GM21723 (cell line): Measurements from ENCODE around the gene ATP1A2.

Source experiments
- ATAC-seq: cut with Tn5 transposase; IDR thresholded peaks from one replicate; pipeline ENCODE4 v1.9.1; 2021; ENCODE audit warnings: mild to moderate bottlenecking, moderate library complexity; ENCODE audit not compliant: unreplicated experiment

Gene ATP1A2

GRCh38 chr1:160139840-160140239, 24.3 kb downstream of the ATP1A2 start:
- no peak for ATAC-seq

GRCh38 chr1:160143695-160144094, 28.1 kb downstream of the ATP1A2 start:
- no peak for ATAC-seq

GRCh38 chr1:160144921-160145320, 29.4 kb downstream of the ATP1A2 start:
- ATAC-seq = no peak

- ATAC-seq = no peak
Measured at GRCh38 chr1:160146107-160146506, 30.5 kb downstream of the ATP1A2 start.

GRCh38 chr1:160148121-160148520, 32.6 kb downstream of the ATP1A2 start:
- ATAC-seq = no peak

- no peak for ATAC-seq
Measured at GRCh38 chr1:160149233-160149632, 33.7 kb downstream of the ATP1A2 start.

GRCh38 chr1:160149716-160150115, 34.2 kb downstream of the ATP1A2 start:
- ATAC-seq = no peak

GRCh38 chr1:160151303-160151702, 35.7 kb downstream of the ATP1A2 start, which contains the start of gene ATP1A4:
TSS of gene ATP1A4 (plus strand) at chr1:160151603. CDS start at chr1:160152041, 438 bp downstream.
- no peak for ATAC-seq

GRCh38 chr1:160154790-160155189, 39.2 kb downstream of the ATP1A2 start:
- ATAC-seq = no peak

- ATAC-seq = no peak
Measured at GRCh38 chr1:160156361-160156760, 40.8 kb downstream of the ATP1A2 start.

GRCh38 chr1:160157174-160157573, 41.6 kb downstream of the ATP1A2 start:
- ATAC-seq = no peak

GRCh38 chr1:160158031-160158430, 42.5 kb downstream of the ATP1A2 start:
- ATAC-seq = no peak

GRCh38 chr1:160158534-160158933, 43.0 kb downstream of the ATP1A2 start:
- no peak for ATAC-seq

GRCh38 chr1:160159846-160160245, 44.3 kb downstream of the ATP1A2 start:
- ATAC-seq = no peak

- peak; percentile 65 for ATAC-seq
Measured at GRCh38 chr1:160161965-160162705, 46.6 kb downstream of the ATP1A2 start.

GRCh38 chr1:160162931-160163330, 47.4 kb downstream of the ATP1A2 start:
- ATAC-seq = no peak

- no peak for ATAC-seq
Measured at GRCh38 chr1:160163615-160164014, 48.1 kb downstream of the ATP1A2 start.

- ATAC-seq = no peak
Measured at GRCh38 chr1:160164121-160164520, 48.6 kb downstream of the ATP1A2 start.

- ATAC-seq = no peak
Measured at GRCh38 chr1:160166166-160166868, 50.8 kb downstream of the ATP1A2 start.

GRCh38 chr1:160167056-160167455, 51.5 kb downstream of the ATP1A2 start:
- ATAC-seq = no peak

GRCh38 chr1:160167580-160167979, 52.0 kb downstream of the ATP1A2 start:
- no peak for ATAC-seq

- ATAC-seq = no peak
Measured at GRCh38 chr1:160168016-160168415, 52.5 kb downstream of the ATP1A2 start.
